Motor neuron (in vitro differentiated cells): ENCODE measurements around the gene ATP2A3. TPM values are rescaled to one million over a fixed set of nuclear protein-coding genes. Genes with fewer than 3 reads are reported as not detected.

Experiments used
- ATAC-seq, 8 experiments: fragments of 200-7000 bp; cut with Tn5 transposase; replicated peaks in 6 of 8; 2 replicates each; pipeline ENCODE4 v1.8.0; 2021; ENCODE audit warnings: mild to moderate bottlenecking in 8 of 8, moderate library complexity in 8 of 8
- H3K27ac ChIP-seq, 2 donors: fragments of 250-450 bp; sonication (Bioruptor Pico); 2 replicates each; pipeline ENCODE4 v1.9.0; 2021; ENCODE audit warnings: antibody characterized with exemption in 2 of 2, mild to moderate bottlenecking in 2 of 2, moderate library complexity in 1 of 2
- H3K4me1 ChIP-seq, 2 donors: fragments of 250-450 bp; sonication (Bioruptor Pico); replicated peaks in 1 of 2; 2 replicates each; pipeline ENCODE4 v1.6.1; 2021; ENCODE audit warnings: antibody characterized with exemption in 2 of 2, mild to moderate bottlenecking in 2 of 2, moderate library complexity in 1 of 2
- H3K4me3 ChIP-seq, 5 donors: fragments of 250-450 bp; sonication (Bioruptor Pico); 2 replicates each; pipeline ENCODE4 v1.9.0; 2021; ENCODE audit warnings: antibody characterized with exemption in 5 of 5, mild to moderate bottlenecking in 5 of 5, moderate library complexity in 4 of 5
- WGBS, 10 experiments: fragments of 450-650 bp; shearing (Covaris generic); methylation state at CpG; one replicate each; pipeline ENCODE4 v1.0.0; 2022; 5-methylcytosine and 5-hydroxymethylcytosine counted together
- in situ Hi-C, 9 experiments: fragments of 400-800 bp; cut with MboI; loops; one replicate each; pipeline ENCODE4 v1.15.0; 2021; ENCODE audit warnings: low sequenced_read_pairs in 9 of 9, low pct_unique_long_range_greater_than_20kb in 2 of 9; ENCODE audit not compliant: unreplicated experiment in 9 of 9
- total RNA-seq, 8 experiments: library from RNA; unstranded; fragments of 300-600 nt; gene quantifications; 2 replicates each; pipeline versions ENCODE4 v1.2.3 to v1.2.4, GENCODE V29; 2022

ATP2A3 gene
- total RNA-seq, 8 experiments from 2014 or later: 0.07 to 3.9 (median 1.00) TPM

- peaks cover 4 to 15% of the 10 kb centered on the region in 2 donors for H3K4me1 ChIP-seq
- 62 to 100% (median 84%) methylated on average over 1 to 13 of the region's 23 CpGs; no CpG with 5 or more reads in 4 of the 10 experiments for WGBS, 10 experiments
- H3K4me3 ChIP-seq: no peak overlapping the region
- no peak overlapping the region for H3K27ac ChIP-seq
- ATAC-seq: no peak
- in situ Hi-C loops: no loop called here
Observed at GRCh38 chr17:3943240-3943891, 20.9 kb downstream of the ATP2A3 start.

GRCh38 chr17:3940965-3941698, 23.1 kb downstream of the ATP2A3 start:
- ATAC-seq: no peak
- in situ Hi-C loops: no loop called here
- no peak overlapping the region for H3K27ac ChIP-seq
- 80 to 97% (median 89%) methylated on average over 1 to 17 of the region's 48 CpGs; no CpG with 5 or more reads in 4 of the 10 experiments for WGBS, 10 experiments
- H3K4me1 ChIP-seq: peaks cover 4 to 15% of the 10 kb centered on the region in 2 donors
- no peak overlapping the region for H3K4me3 ChIP-seq

DNA sequence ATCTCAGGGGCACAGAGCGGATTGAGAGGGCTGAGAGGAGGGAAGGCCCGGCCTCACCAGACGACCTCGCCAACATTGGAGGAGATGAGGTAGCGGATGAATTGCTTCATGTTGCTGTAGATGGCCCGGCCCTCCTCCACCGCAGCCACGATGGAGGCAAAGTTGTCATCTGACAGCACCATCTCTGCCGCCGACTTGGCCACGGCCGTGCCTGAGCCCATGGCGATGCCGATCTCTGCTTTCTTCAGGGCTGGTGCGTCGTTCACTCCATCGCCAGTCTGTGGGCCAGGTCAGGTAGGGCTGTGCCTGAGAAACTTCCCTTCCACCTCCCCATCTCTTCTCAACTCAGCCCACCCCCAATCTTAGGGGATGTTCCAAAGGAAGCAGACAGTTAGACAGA, 26.9 kb downstream of the ATP2A3 start:
- no peak for ATAC-seq
- Histone ChIP-seq H3K4me3 (no peak overlapping the region), H3K27ac (no peak overlapping the region), H3K4me1 (no peaks in the 10 kb centered on the region)
- WGBS, 10 experiments: 88 to 94% (median 90%) methylated on average over 3 to 4 of the region's 17 CpGs; no CpG with 5 or more reads in 7 of the 10 experiments
- in situ Hi-C loops: no loop called here

- Histone ChIP-seq H3K27ac (no peak overlapping the region), H3K4me3 (no peak overlapping the region), H3K4me1 (no peaks in the 10 kb centered on the region)
- in situ Hi-C loops: no loop called here
- ATAC-seq: peak in 1 of 8 experiments; percentile 31
- WGBS, 10 experiments: 67 to 96% methylated on average over 3 to 6 of the region's 9 CpGs; no CpG with 5 or more reads in 8 of the 10 experiments
Observed at GRCh38 chr17:3935825-3936355, 28.3 kb downstream of the ATP2A3 start.

- Histone ChIP-seq H3K4me1 (no peaks in the 10 kb centered on the region), H3K4me3 (no peak overlapping the region), H3K27ac (no peak overlapping the region)
- 17 to 83% (median 40%) methylated on average over 1 to 7 of the region's 10 CpGs; no CpG with 5 or more reads in 4 of the 10 experiments for WGBS, 10 experiments
- ATAC-seq: peak; percentile 84 to 100 (median 92)
- in situ Hi-C loops: no loop called here
Observed at GRCh38 chr17:3935140-3935542, 29.1 kb downstream of the ATP2A3 start.

- ATAC-seq: no peak
- in situ Hi-C loops: no loop called here
- WGBS, 10 experiments: no CpG with 5 or more reads among the region's 1 CpG
- Histone ChIP-seq H3K27ac (no peak overlapping the region), H3K4me3 (no peak overlapping the region), H3K4me1 (peaks cover 8 to 29% of the 10 kb centered on the region in 2 donors)
Observed at GRCh38 chr17:3929764-3930163, 34.5 kb downstream of the ATP2A3 start.

DNA sequence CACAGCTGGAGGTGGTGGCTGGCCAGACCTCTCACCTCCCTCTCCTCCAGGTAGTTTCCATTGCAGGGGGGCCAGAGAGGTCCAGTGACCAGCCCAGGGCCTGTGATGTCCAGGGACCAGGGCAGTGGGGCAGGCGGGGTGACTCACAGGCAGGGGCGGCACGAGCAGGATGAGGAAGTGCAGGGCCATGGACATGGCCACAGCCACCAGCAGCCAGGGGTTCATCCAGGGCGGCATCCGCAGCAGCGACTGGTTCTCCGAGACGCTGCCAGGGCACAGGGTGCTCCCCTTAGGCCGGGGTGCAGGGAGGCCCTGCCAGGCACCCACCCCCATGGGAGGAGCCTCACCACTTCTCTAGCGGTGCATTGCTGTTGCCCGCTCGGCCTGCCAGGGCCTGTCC, 35.1 kb downstream of the ATP2A3 start:
- ATAC-seq: no peak
- no peak overlapping the region for H3K27ac ChIP-seq
- in situ Hi-C loops: no loop called here

DNA sequence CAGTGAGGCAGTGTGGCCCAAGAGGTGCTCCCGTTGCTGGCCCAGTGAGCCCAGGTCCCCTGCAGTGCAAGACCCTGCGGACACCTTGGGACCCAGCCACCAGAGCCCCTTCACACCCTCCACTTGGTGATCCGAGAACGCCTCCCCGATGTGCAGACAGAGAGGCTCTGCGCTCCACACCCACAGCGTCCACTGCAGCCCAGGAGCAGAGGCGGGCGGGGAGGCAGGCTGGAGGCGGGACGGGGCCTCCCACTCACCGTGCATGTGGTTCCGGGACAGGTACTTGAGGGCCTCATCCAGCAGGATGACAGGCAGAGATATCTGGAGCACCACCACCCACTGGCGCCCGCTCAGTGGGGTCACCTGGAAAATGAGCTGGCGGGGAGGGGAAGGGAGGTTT, 35.8 kb downstream of the ATP2A3 start:
- in situ Hi-C loops: no loop called here
- ATAC-seq: peak in 1 of 8 experiments; percentile 51
- whole genome bisulfite sequencing, 10 experiments: 94 to 100% methylated on average over 2 to 6 of the region's 16 CpGs; no CpG with 5 or more reads in 8 of the 10 experiments
- Histone ChIP-seq H3K4me3 (no peak overlapping the region), H3K4me1 (peaks cover 21 to 42% of the 10 kb centered on the region in 2 donors), H3K27ac (no peak overlapping the region)

More for the DNA sequence above, 35.1 kb downstream of the ATP2A3 start:
- no CpG with 5 or more reads among the region's 12 CpGs for WGBS, 10 experiments
- Histone ChIP-seq H3K4me3 (no peak overlapping the region), H3K4me1 (peaks cover 14 to 34% of the 10 kb centered on the region in 2 donors)

DNA sequence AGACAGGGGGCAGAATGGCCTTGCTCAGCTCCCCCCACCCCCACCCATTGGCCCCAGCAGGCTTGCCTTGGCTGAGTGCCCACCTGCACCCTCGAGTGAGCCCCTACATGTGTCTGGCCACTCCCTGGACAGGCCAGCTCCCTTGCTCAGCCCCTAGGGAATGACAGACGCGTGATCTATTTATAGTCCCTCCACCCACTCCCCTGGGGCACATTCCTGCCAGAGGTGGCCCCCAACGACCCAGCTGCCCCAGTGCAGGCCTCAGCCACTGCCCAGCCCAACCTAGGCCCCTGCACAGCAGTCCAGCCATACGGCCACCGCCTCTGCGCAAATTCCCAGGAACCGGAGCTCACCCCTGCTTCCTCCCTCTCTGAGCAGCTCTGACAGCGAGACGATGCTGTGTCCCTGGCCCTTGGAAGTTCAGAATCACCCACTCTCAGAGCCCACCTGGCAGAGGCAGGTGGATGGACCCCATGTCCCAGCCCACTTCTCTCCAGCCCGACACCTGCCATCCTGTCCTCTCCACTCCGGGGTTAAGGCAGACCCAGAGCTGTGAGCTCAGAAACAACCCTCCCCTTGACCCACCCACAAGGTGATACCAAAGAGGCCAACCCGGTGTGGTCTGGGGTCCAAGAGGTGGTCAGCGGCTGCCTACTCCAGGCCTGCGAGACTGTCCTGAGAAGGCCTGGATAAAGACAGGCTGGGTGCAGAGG, 36.5 kb downstream of the ATP2A3 start:
- peak; percentile 35 to 82 (median 62) for ATAC-seq
- H3K27ac ChIP-seq: peak overlapping the region in 1 of 2 donors; percentile 49
- in situ Hi-C loops: no loop called here
- 20% methylated on average over 1 of the region's 15 CpGs; no CpG with 5 or more reads in 8 of the 10 experiments for WGBS, 10 experiments
- no peak overlapping the region for H3K4me3 ChIP-seq
- peaks cover 21 to 42% of the 10 kb centered on the region in 2 donors for H3K4me1 ChIP-seq

- peaks cover 21 to 42% of the 10 kb centered on the region in 2 donors for H3K4me1 ChIP-seq
- peak overlapping the region in 1 of 2 donors; percentile 29 for H3K27ac ChIP-seq
- in situ Hi-C loops: no loop called here
- ATAC-seq: peak in 7 of 8 experiments; percentile 24 to 49 (median 46)
- WGBS, 10 experiments: 60 to 80% (median 74%) methylated on average over 1 to 6 of the region's 16 CpGs; no CpG with 5 or more reads in 4 of the 10 experiments
- no peak overlapping the region for H3K4me3 ChIP-seq
Observed at GRCh38 chr17:3926860-3927627, 37.2 kb downstream of the ATP2A3 start.

DNA sequence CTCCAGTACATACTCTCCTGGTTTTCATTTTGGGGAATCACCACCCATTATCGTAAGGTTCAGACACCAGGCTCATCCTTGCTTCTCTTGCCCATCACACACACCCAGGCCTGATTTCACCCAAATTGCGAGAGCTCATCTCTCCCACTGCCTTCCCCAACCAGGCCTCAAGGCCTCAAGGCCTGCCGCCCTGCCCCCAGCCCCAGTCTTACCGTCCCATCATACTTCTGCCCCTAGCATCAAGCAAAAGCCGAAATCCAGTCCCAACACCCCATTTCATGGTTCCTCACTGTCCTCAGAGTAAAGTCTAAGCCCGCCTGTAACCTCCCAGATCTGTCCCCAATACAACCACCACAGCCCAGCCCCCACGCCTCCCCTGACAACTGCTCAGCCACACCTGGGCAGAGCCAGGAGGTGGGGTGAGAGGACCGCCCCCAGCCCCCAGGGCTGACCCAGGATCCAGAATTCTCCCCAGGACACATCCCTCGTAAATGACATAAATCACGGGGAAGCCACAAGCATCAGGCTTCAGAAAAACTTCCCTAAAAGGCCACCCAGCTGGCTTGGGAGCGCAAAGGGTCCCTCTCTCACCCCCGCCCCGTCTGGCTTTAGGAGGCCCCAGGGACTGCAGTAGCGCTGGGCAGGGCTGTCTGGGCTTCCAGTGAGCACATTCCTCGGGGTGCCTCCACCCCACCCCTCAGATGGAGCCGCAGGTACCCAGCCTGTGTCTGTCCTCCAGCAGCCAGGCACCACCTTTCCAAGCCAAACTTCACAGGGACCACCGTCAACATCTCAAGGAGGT, 38.4 kb downstream of the ATP2A3 start:
- peak in 1 of 8 experiments; percentile 17 for ATAC-seq
- in situ Hi-C loops: no loop called here
- 57 to 100% (median 100%) methylated on average over 1 to 2 of the region's 17 CpGs; no CpG with 5 or more reads in 3 of the 10 experiments for WGBS, 10 experiments

More for the DNA sequence above, 38.4 kb downstream of the ATP2A3 start:
- Histone ChIP-seq H3K4me3 (no peak overlapping the region), H3K27ac (no peak overlapping the region), H3K4me1 (peaks cover 21 to 42% of the 10 kb centered on the region in 2 donors)
